Vagina (tissue), 2 donors: ENCODE measurements around the gene PPFIA3. TPM values are rescaled to one million over a fixed set of nuclear protein-coding genes. Genes with fewer than 3 reads are reported as not detected.

ENCODE experiments used
- DNase-seq, 2 donors: peaks; one replicate each; pipeline ENCODE4 v3.0.0-alpha.2; 2017; ENCODE audit errors: extremely low spot score in 2 of 2
- H3K27ac ChIP-seq: fragments of 200-600 bp; sonication (generic); one replicate; pipeline ENCODE4 v1.5.1; 2019
- H3K27me3 ChIP-seq: fragments of 200-600 bp; sonication (generic); one replicate; pipeline ENCODE4 v1.5.1; 2019
- H3K36me3 ChIP-seq, 2 donors: fragments of 200-600 bp; sonication (generic); one replicate each; pipeline ENCODE4 v1.5.1; 2017 to 2019
- H3K4me1 ChIP-seq: fragments of 200-600 bp; sonication (generic); one replicate; pipeline ENCODE4 v1.5.1; 2019
- H3K4me3 ChIP-seq, 2 donors: fragments of 200-600 bp; sonication (generic); 1 replicate in 1 of 2; 2 replicates in 1 of 2; pipeline ENCODE4 v1.5.1; 2016 to 2019
- H3K9me3 ChIP-seq: fragments of 200-600 bp; sonication (generic); one replicate; pipeline ENCODE4 v1.5.1; 2019
- POLR2A ChIP-seq, 2 donors: fragments of 450-650 bp; IDR thresholded peaks; one replicate each; pipeline ENCODE4 v1.6.1; 2017; ENCODE audit warnings: antibody characterized with exemption in 2 of 2, mild to moderate bottlenecking in 2 of 2, moderate library complexity in 2 of 2
- POLR2AphosphoS5 ChIP-seq, 2 donors: sonication (generic); formaldehyde crosslinking; IDR thresholded peaks; one replicate each; pipeline ENCODE4 v1.9.0; 2017; ENCODE audit warnings: antibody characterized with exemption in 2 of 2, mild to moderate bottlenecking in 2 of 2, low read depth in 1 of 2; ENCODE audit not compliant: insufficient read depth in 1 of 2
- intact Hi-C: fragments of 100-400 bp; cut with DNase I; formaldehyde crosslinking; loops from one replicate; pipeline ENCODE4 v1.15.1; 2023
- total RNA-seq: library from RNA; depleted of rRNA; stranded (reverse); fragments of >200 nt; gene quantifications from one replicate; pipeline ENCODE4 v1.2.3, GENCODE V29; 2016
- TF ChIP-seq, protein P1 (sequence below), 3 experiments: fragments of 450-650 bp in 2 of 3; fragments of 200-600 bp in 1 of 3; sonication (generic) in 1 of 3; IDR thresholded peaks; one replicate each; pipeline ENCODE4 v1.5.1; 2017 to 2019; ENCODE audit warnings: antibody characterized with exemption in 3 of 3, mild to moderate bottlenecking in 2 of 3, moderate library complexity in 2 of 3

The PPFIA3 gene
- total RNA-seq, 1 donor from 2014 or later: 4.7 TPM

- peak in 1 of 2 donors; percentile 72 for DNase-seq
- H3K4me3 ChIP-seq: no peak overlapping the region
- H3K27me3 ChIP-seq: no peaks in the 10 kb centered on the region
- no peak overlapping the region for H3K27ac ChIP-seq
- H3K4me1 ChIP-seq: peaks cover 34% of the 10 kb centered on the region
- no peaks in the 10 kb centered on the region for H3K36me3 ChIP-seq
- H3K9me3 ChIP-seq: no peaks in the 10 kb centered on the region
- TF ChIP-seq POLR2AphosphoS5 (IDR thresholded peaks at IDR 0.05; ENCODE audit: insufficient read depth in 1 of 2, low read depth in 1 of 2) (no peak), POLR2A (IDR thresholded peaks at IDR 0.05) (no peak)
- TF ChIP-seq, protein P1, sequence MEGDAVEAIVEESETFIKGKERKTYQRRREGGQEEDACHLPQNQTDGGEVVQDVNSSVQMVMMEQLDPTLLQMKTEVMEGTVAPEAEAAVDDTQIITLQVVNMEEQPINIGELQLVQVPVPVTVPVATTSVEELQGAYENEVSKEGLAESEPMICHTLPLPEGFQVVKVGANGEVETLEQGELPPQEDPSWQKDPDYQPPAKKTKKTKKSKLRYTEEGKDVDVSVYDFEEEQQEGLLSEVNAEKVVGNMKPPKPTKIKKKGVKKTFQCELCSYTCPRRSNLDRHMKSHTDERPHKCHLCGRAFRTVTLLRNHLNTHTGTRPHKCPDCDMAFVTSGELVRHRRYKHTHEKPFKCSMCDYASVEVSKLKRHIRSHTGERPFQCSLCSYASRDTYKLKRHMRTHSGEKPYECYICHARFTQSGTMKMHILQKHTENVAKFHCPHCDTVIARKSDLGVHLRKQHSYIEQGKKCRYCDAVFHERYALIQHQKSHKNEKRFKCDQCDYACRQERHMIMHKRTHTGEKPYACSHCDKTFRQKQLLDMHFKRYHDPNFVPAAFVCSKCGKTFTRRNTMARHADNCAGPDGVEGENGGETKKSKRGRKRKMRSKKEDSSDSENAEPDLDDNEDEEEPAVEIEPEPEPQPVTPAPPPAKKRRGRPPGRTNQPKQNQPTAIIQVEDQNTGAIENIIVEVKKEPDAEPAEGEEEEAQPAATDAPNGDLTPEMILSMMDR (IDR thresholded peaks at IDR 0.05): no peak
- intact Hi-C loops: no loop called here
Observed at GRCh38 chr19:49129238-49129583, 9.9 kb downstream of the PPFIA3 start.

- Histone ChIP-seq H3K4me1 (peaks cover 37% of the 10 kb centered on the region), H3K27ac (no peak overlapping the region), H3K36me3 (no peaks in the 10 kb centered on the region), H3K27me3 (no peaks in the 10 kb centered on the region), H3K4me3 (no peak overlapping the region), H3K9me3 (no peaks in the 10 kb centered on the region)
- intact Hi-C loops: no loop called here
- DNase-seq: no peak
- TF ChIP-seq POLR2A (IDR thresholded peaks at IDR 0.05): no peak
- TF ChIP-seq, protein P1 (IDR thresholded peaks at IDR 0.05): no peak
- TF ChIP-seq POLR2AphosphoS5 (IDR thresholded peaks at IDR 0.05; ENCODE audit: insufficient read depth in 1 of 2, low read depth in 1 of 2): no peak
Observed at GRCh38 chr19:49130325-49130724, 11.0 kb downstream of the PPFIA3 start.

DNA sequence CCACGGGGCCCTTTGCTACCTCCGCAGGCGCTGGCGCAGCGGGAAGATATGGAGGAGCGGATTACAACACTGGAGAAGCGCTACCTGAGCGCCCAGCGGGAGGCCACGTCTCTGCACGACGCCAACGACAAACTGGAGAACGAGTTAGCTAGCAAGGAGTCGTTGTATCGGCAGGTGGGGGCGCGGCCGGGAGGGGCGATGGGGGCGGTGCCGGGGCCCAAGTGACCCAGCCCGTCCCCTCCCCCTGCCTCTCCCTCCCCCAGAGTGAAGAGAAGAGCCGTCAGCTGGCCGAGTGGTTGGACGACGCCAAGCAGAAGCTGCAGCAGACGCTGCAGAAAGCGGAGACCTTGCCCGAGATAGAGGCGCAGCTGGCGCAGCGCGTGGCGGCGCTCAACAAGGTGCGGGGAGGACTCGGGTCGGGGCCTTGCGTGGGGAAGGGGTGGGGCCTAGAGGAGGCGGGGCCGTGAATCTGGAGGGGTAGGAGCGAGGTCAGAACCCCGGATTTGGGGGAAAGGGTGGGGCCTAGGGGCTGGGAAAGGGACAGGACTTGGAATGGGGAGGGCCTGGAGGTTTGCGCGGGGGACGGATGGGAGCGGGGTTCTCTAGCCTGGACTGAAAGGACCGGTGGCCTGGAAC lies 13.7 kb downstream of the PPFIA3 start:
- Histone ChIP-seq H3K4me3 (peak overlapping the region; percentile 17 to 24), H3K4me1 (peaks cover 30% of the 10 kb centered on the region), H3K27me3 (no peaks in the 10 kb centered on the region), H3K36me3 (no peaks in the 10 kb centered on the region), H3K9me3 (no peaks in the 10 kb centered on the region), H3K27ac (peak overlapping the region; percentile 42)
- TF ChIP-seq, protein P1 (IDR thresholded peaks at IDR 0.05): no peak
- TF ChIP-seq POLR2AphosphoS5 (IDR thresholded peaks at IDR 0.05; ENCODE audit: insufficient read depth in 1 of 2, low read depth in 1 of 2) (no peak), POLR2A (IDR thresholded peaks at IDR 0.05) (no peak)
- intact Hi-C loops: no loop called here
- DNase-seq: no peak

GRCh38 chr19:49133621-49134454 lies 14.5 kb downstream of the PPFIA3 start:
- intact Hi-C loops: no loop called here
- Histone ChIP-seq H3K9me3 (no peaks in the 10 kb centered on the region), H3K4me1 (peaks cover 23% of the 10 kb centered on the region), H3K27me3 (no peaks in the 10 kb centered on the region), H3K36me3 (no peaks in the 10 kb centered on the region), H3K4me3 (peak overlapping the region; percentile 17 to 24), H3K27ac (peak overlapping the region; percentile 42)
- DNase-seq: peak in 1 of 2 donors; percentile 78
- TF ChIP-seq POLR2AphosphoS5 (IDR thresholded peaks at IDR 0.05; ENCODE audit: insufficient read depth in 1 of 2, low read depth in 1 of 2): no peak

DNA sequence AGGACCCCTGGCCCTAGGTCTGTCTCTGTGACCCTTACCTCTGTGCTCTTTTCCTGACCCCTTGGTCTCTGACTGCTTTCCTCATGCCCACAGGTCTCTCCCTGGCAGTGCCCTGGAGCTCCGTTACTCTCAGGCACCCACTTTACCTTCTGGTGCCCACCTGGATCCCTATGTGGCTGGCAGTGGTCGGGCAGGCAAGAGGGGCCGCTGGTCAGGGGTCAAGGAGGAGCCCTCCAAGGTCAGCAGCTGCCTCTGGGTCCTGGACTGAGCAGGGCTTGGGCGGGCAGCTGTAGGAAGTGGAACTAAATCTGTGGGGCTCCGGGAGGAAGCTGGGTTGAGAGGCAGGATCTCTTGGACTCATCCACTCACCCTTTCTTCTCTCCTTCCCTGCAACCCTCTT lies 16.3 kb downstream of the PPFIA3 start:
- Histone ChIP-seq H3K4me1 (peaks cover 18% of the 10 kb centered on the region), H3K27me3 (no peaks in the 10 kb centered on the region), H3K9me3 (no peaks in the 10 kb centered on the region), H3K27ac (no peak overlapping the region), H3K36me3 (no peaks in the 10 kb centered on the region), H3K4me3 (no peak overlapping the region)
- DNase-seq: peak in 1 of 2 donors; percentile 82
- TF ChIP-seq, protein P1 (IDR thresholded peaks at IDR 0.05): no peak
- TF ChIP-seq POLR2AphosphoS5 (IDR thresholded peaks at IDR 0.05; ENCODE audit: insufficient read depth in 1 of 2, low read depth in 1 of 2) (no peak), POLR2A (IDR thresholded peaks at IDR 0.05) (no peak)
- intact Hi-C loops: loop anchor here (5.0 kb wide), 1 partner anchor 1613 kb away; no protein-coding TSS in a partner anchor
